Cardiac fibroblast (primary cell): Measurements from ENCODE around the gene FAM83B.

Experiments
- DNase-seq, 2 donors: peaks; one replicate each; pipeline versions ENCODE4 v3.0.0 to v3.0.0-alpha.2; 2010; ENCODE audit warnings: low read depth in 2 of 2
- H3K4me3 ChIP-seq, 2 donors: replicated peaks in 1 of 2; 1 replicate in 1 of 2; 2 replicates in 1 of 2; pipeline ENCODE4 v1.5.1; 2011; ENCODE audit warnings: low read depth in 2 of 2, low read length in 2 of 2, mild to moderate bottlenecking in 2 of 2, moderate library complexity in 1 of 2
- CTCF ChIP-seq: IDR thresholded peaks from one replicate; pipeline ENCODE4 v1.5.1; 2011; ENCODE audit warnings: low read depth, mild to moderate bottlenecking, low read length, inconsistent platforms

Gene FAM83B

DNA sequence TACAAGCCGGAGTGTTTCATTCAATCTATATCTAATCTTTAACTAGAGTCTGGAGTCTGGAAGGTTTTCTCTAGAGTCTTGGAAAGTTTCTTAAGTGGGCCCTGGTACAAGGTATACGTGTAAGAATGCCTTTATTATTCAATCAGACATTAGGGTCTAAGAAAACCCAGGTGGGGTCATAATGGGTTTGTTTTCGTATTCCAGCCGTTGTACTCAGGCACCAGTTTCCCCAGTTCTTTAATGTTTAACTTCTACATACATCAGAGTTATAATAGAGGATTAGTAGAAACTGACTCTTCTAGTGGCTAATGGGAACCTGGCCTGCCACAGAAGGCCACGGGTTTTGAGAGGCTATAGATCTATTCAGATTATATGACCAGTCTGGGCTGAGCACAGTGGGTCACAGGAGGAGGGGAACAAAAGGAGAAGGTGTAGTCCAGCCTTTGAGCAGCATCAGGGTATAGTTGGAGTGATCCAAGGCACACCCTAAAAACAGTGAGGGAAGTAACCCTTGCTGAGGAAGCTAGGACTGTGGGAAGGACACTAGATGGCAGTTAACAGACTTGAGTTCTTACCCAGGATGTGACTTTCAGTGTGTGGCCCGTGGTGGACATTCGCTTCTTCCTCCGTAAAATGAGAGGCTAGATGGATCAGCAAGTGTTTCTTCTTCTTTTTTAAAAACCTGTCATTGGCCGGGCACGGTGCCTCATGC, 15.5 kb downstream of the FAM83B start:
- H3K4me3 ChIP-seq, result no peak overlapping the region
- no peak for DNase-seq
- TF ChIP-seq CTCF, result no peak

- no peak for DNase-seq
- no peak overlapping the region for H3K4me3 ChIP-seq
- no peak for TF ChIP-seq CTCF
Measured at GRCh38 chr6:54864272-54864671, 17.7 kb downstream of the FAM83B start.

- H3K4me3 ChIP-seq, result no peak overlapping the region
- TF ChIP-seq CTCF, result no peak
- DNase-seq, result no peak
Measured at GRCh38 chr6:54865091-54865631, 18.6 kb downstream of the FAM83B start.

- DNase-seq, result no peak
- TF ChIP-seq CTCF, result no peak
- H3K4me3 ChIP-seq, result no peak overlapping the region
Measured at GRCh38 chr6:54868556-54868955, 22.0 kb downstream of the FAM83B start.

GRCh38 chr6:54873599-54873998, 27.0 kb downstream of the FAM83B start:
- DNase-seq, result no peak
- TF ChIP-seq CTCF, result no peak

GRCh38 chr6:54874349-54875048, 27.9 kb downstream of the FAM83B start:
- no peak for DNase-seq
- no peak overlapping the region for H3K4me3 ChIP-seq

More at GRCh38 chr6:54873599-54873998, 27.0 kb downstream of the FAM83B start:
- no peak overlapping the region for H3K4me3 ChIP-seq

More at GRCh38 chr6:54874349-54875048, 27.9 kb downstream of the FAM83B start:
- TF ChIP-seq CTCF, result no peak
